Ovary (tissue), 9 donors: ENCODE results near the gene PHF14. TPM values are rescaled to one million over a fixed set of nuclear protein-coding genes. Genes with fewer than 3 reads are reported as not detected.

Source experiments
- DNase-seq, 5 donors: peaks; one replicate each; pipeline ENCODE4 v3.0.0-alpha.2; 2019 to 2020
- H3K27ac ChIP-seq, 2 donors: fragments of 200-600 bp; one replicate each; pipeline versions ENCODE4 v1.5.1 to v1.8.0; 2019 to 2022
- H3K27me3 ChIP-seq: fragments of 200-600 bp; one replicate; pipeline ENCODE4 v1.8.0; 2022
- H3K36me3 ChIP-seq: fragments of 200-600 bp; sonication (generic); one replicate; pipeline ENCODE4 v1.5.1; 2019
- H3K4me1 ChIP-seq: one replicate; pipeline ENCODE4 v1.8.1; 2013; ENCODE audit warnings: mild to moderate bottlenecking, moderate library complexity; ENCODE audit not compliant: insufficient read depth
- H3K4me3 ChIP-seq: fragments of 200-600 bp; sonication (generic); one replicate; pipeline ENCODE4 v1.5.1; 2017
- H3K9me3 ChIP-seq, 2 donors: fragments of 200-600 bp in 1 of 2; sonication (generic) in 1 of 2; one replicate each; pipeline versions ENCODE4 v1.5.1 to v1.8.1; 2013 to 2019; ENCODE audit warnings: mild to moderate bottlenecking in 1 of 2, moderate library complexity in 1 of 2
- EP300 ChIP-seq: sonication (generic); formaldehyde crosslinking; IDR thresholded peaks from one replicate; pipeline ENCODE4 v1.6.1; 2017; ENCODE audit warnings: antibody characterized with exemption
- POLR2A ChIP-seq: fragments of 450-650 bp; IDR thresholded peaks from one replicate; pipeline ENCODE4 v1.6.1; 2017; ENCODE audit warnings: antibody characterized with exemption, mild to moderate bottlenecking, moderate library complexity
- WGBS, 3 donors: extraction: QIAGEN DNeasy Blood & Tissue Kit in 1 of 3; methylation state at CpG; one replicate each; pipeline versions ENCODE4 v1.1.5 to v1.1.7; 2013 to 2017; 5-methylcytosine and 5-hydroxymethylcytosine counted together
- intact Hi-C, 4 donors: fragments of 100-400 bp; cut with DNase I; formaldehyde crosslinking; loops; one replicate each; pipeline versions ENCODE4 v1.11.0 to v1.15.1; 2022 to 2023
- polyA plus RNA-seq, 2 donors: library from polyadenylated mRNA; stranded (reverse); fragments of 200-250 nt in 1 of 2; fragments of 350-450 nt in 1 of 2; fragmentation: Illumina TruSeq in 1 of 2; extraction: RNeasy Lipid Tissue Mini Kit (QIAGEN cat#74804) in 1 of 2; gene quantifications; one replicate each; pipeline ENCODE4 v1.2.3, GENCODE V29; 2013 to 2014
- total RNA-seq, 7 donors: library from RNA; depleted of rRNA in 2 of 7; stranded (reverse); fragments of >200 nt in 2 of 7; fragmentation: NEBNext Ultra II Directional in 3 of 7; extraction: Animal tissue kit (Norgen Biotek cat#: 25700) in 3 of 7; gene quantifications; one replicate each; pipeline versions ENCODE4 v1.1.0 to v1.2.4, GENCODE V29; 2016 to 2023
- TF ChIP-seq, protein P1 (sequence below), 3 donors: fragments of 450-650 bp in 2 of 3; fragments of 200-600 bp in 1 of 3; IDR thresholded peaks; one replicate each; pipeline versions ENCODE4 v1.5.1 to v1.8.0; 2016 to 2022; ENCODE audit warnings: antibody characterized with exemption in 3 of 3, mild to moderate bottlenecking in 1 of 3
- donor health status: DM: no; HTN: no; CAD: no; lungs with moderate emphysema.
- donor health status: DM: no; HTN: no; CAD: no.
- donor health status: Bipolar disorder and iron deficiency.
- donor health status: DM: yes; HTN: yes; CAD: no.
- donor health status: DM: no; HTN: no; CAD: no.
- donor health status: DM: yes; HTN: yes; CAD: no.

PHF14 gene
- total and polyA plus RNA-seq, 9 donors: 20.2 to 41.8 (median 32.0) TPM

DNA sequence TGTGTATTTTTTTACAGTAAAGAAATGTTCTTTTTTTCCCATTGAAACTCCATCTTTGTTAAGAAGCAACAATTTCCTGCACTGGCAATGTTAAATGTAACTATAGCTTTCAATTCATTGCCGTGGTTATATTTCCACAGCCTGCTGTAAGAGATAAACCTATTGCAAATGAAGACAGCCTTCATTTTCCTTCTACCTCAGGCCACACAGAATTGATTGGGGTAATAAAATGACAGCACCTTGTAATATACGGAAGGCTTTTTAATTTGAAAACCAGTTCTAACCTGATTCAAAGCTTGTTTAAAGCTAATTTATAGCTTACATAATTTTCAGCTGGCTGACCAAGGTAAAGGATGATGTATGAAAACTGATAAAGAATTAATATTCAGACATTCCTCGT, 161.9 kb downstream of the PHF14 start:
- intact Hi-C loops: no loop called here
- DNase-seq: no peak
- H3K9me3 ChIP-seq: no peaks in the 10 kb centered on the region
- no peak overlapping the region for H3K27ac ChIP-seq
- TF ChIP-seq POLR2A: no peak
- TF ChIP-seq, protein P1, sequence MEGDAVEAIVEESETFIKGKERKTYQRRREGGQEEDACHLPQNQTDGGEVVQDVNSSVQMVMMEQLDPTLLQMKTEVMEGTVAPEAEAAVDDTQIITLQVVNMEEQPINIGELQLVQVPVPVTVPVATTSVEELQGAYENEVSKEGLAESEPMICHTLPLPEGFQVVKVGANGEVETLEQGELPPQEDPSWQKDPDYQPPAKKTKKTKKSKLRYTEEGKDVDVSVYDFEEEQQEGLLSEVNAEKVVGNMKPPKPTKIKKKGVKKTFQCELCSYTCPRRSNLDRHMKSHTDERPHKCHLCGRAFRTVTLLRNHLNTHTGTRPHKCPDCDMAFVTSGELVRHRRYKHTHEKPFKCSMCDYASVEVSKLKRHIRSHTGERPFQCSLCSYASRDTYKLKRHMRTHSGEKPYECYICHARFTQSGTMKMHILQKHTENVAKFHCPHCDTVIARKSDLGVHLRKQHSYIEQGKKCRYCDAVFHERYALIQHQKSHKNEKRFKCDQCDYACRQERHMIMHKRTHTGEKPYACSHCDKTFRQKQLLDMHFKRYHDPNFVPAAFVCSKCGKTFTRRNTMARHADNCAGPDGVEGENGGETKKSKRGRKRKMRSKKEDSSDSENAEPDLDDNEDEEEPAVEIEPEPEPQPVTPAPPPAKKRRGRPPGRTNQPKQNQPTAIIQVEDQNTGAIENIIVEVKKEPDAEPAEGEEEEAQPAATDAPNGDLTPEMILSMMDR (IDR thresholded peaks at IDR 0.05): no peak
- TF ChIP-seq EP300: no peak
- no peaks in the 10 kb centered on the region for H3K27me3 ChIP-seq
- no peaks in the 10 kb centered on the region for H3K4me1 ChIP-seq
- H3K36me3 ChIP-seq: no peaks in the 10 kb centered on the region
- no peak overlapping the region for H3K4me3 ChIP-seq
- 93 to 95% (median 93%) methylated on average over 3 of the region's 3 CpGs for WGBS, 3 donors

DNA sequence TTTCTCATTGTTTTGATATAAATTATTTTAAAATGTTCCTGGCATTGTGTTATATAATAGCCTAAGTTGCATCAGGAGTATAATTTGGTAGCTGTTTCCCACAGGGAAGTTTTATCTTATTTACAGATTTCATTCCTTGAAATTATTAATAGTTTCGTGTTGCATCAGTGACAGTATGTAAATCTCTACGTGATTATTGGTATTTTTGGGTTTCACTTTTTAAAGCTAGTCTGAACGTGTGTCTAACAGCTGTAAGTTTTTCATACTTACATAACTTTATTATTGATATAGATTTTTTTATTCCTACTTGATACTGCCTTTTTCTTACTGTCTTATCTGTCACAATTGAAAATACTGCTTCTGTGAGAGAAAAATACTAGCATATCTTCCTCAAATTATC, 167.9 kb downstream of the PHF14 start:
- H3K27ac ChIP-seq: no peak overlapping the region
- TF ChIP-seq EP300 (no peak), POLR2A (no peak)
- TF ChIP-seq, protein P1 (IDR thresholded peaks at IDR 0.05): no peak
- intact Hi-C loops: no loop called here

DNA sequence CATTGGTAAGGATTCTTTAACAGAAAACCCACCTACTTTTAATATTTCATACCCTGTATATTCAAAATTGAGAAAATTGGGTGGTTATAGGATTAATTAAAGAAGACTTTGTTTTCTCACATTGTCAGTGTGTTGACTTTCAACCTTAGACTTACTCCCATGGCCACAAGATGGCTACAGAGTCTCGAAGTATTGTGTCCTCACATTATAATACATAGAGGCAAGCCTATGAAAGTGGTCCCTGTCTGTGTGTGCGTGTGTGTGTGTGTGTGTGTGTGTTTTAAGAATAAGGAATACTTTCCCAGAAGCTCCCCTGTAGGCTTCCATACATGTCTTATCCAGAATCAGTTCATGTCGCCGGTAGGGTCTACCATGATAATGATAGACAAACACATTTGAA, 180.0 kb downstream of the PHF14 start:
- DNase-seq: no peak
- no peak overlapping the region for H3K27ac ChIP-seq
- intact Hi-C loops: no loop called here
- no peaks in the 10 kb centered on the region for H3K4me1 ChIP-seq
- no peaks in the 10 kb centered on the region for H3K27me3 ChIP-seq
- no peaks in the 10 kb centered on the region for H3K36me3 ChIP-seq
- TF ChIP-seq, protein P1 (IDR thresholded peaks at IDR 0.05): no peak
- TF ChIP-seq POLR2A (no peak), EP300 (no peak)
- no peaks in the 10 kb centered on the region for H3K9me3 ChIP-seq
- no peak overlapping the region for H3K4me3 ChIP-seq
- 88 to 98% (median 96%) methylated on average over 4 of the region's 4 CpGs for WGBS, 3 donors

More for the DNA sequence above, 167.9 kb downstream of the PHF14 start:
- Histone ChIP-seq H3K27me3 (no peaks in the 10 kb centered on the region), H3K9me3 (no peaks in the 10 kb centered on the region), H3K36me3 (no peaks in the 10 kb centered on the region), H3K4me3 (no peak overlapping the region), H3K4me1 (no peaks in the 10 kb centered on the region)
- no peak for DNase-seq
- 35 to 66% (median 57%) methylated on average over 3 of the region's 3 CpGs for WGBS, 3 donors

DNA sequence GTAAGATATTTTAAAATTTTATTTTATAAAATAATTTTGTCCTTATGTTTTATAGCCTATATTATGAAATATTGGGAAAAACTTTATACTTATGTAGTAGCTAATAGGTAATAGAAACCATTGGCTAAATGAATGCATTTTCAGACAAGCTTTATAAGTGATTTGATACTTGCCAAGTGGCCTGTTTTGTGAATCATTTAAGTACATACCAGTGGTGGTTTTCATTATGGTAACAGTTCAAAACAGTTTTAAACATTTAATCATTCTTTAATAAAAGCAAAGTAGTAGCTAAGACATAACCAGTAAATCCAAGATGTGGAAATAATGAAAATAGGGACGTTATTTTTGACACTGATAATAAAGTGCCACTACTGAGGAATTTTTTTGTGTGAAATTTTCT, 182.2 kb downstream of the PHF14 start:
- H3K27ac ChIP-seq: no peak overlapping the region
- H3K9me3 ChIP-seq: no peaks in the 10 kb centered on the region
- H3K27me3 ChIP-seq: no peaks in the 10 kb centered on the region
- no peak overlapping the region for H3K4me3 ChIP-seq
- no peaks in the 10 kb centered on the region for H3K4me1 ChIP-seq
- no peak for TF ChIP-seq POLR2A
- no peak for TF ChIP-seq EP300
- TF ChIP-seq, protein P1 (IDR thresholded peaks at IDR 0.05): no peak
- no peak for DNase-seq
- 50 to 67% (median 56%) methylated on average over 1 of the region's 1 CpG for WGBS, 3 donors
- intact Hi-C loops: no loop called here
- H3K36me3 ChIP-seq: no peaks in the 10 kb centered on the region
